Keratinocyte (primary cell): ENCODE data around the gene P2RX2. TPM values are rescaled to one million over a fixed set of nuclear protein-coding genes. Genes with fewer than 3 reads are reported as not detected.

ENCODE experiments used
- DNase-seq: peaks from one replicate; pipeline ENCODE4 v3.0.0-alpha.2; 2011; ENCODE audit warnings: low read depth, missing footprints, low spot score
- FAIRE-seq: peaks from 2 replicates; lab custom pipeline; 2011; peaks lifted over from hg19 to GRCh38; lab: Jason Lieb, UNC
- H2AFZ ChIP-seq: 2 replicates; pipeline ENCODE4 v1.6.0; 2012; ENCODE audit warnings: low read length, control low read depth, inconsistent platforms; ENCODE audit not compliant: control insufficient read depth
- H3K27ac ChIP-seq: 2 replicates; pipeline ENCODE4 v1.5.1; 2011; ENCODE audit warnings: low read length; ENCODE audit not compliant: control insufficient read depth, insufficient read depth
- H3K27me3 ChIP-seq: 3 replicates; pipeline ENCODE4 v1.6.0; 2011; ENCODE audit warnings: low read length; ENCODE audit not compliant: control insufficient read depth, insufficient read depth; ENCODE audit errors: extremely low read depth
- H3K36me3 ChIP-seq, 2 experiments: 2 replicates in 1 of 2; 3 replicates in 1 of 2; pipeline ENCODE4 v1.5.1; 2011; ENCODE audit warnings: low read length in 2 of 2, mild to moderate bottlenecking in 1 of 2; ENCODE audit not compliant: control insufficient read depth in 2 of 2, insufficient read depth in 2 of 2; ENCODE audit errors: extremely low read depth in 1 of 2
- H3K4me1 ChIP-seq: 3 replicates; pipeline ENCODE4 v1.5.1; 2011; ENCODE audit warnings: low read length; ENCODE audit not compliant: control insufficient read depth, insufficient read depth; ENCODE audit errors: extremely low read depth
- H3K4me2 ChIP-seq: 3 replicates; pipeline ENCODE4 v1.6.0; 2011; ENCODE audit warnings: low read depth, low read length; ENCODE audit not compliant: control insufficient read depth, insufficient read depth; ENCODE audit errors: extremely low read depth
- H3K4me3 ChIP-seq, 3 experiments: fragments of 200-600 bp in 1 of 3; sonication (generic) in 1 of 3; 2 replicates in 2 of 3; 3 replicates in 1 of 3; pipeline ENCODE4 v1.5.1; 2011 to 2016; ENCODE audit warnings: low read length in 3 of 3, mild to moderate bottlenecking in 3 of 3, control low read depth in 2 of 3, inconsistent platforms in 1 of 3, low read depth in 1 of 3, mixed read lengths in 1 of 3, mixed run types in 1 of 3, moderate library complexity in 1 of 3; ENCODE audit not compliant: control insufficient read depth in 2 of 3, insufficient read depth in 2 of 3; ENCODE audit errors: extremely low read depth in 1 of 3
- H3K79me2 ChIP-seq: 2 replicates; pipeline ENCODE4 v1.6.0; 2012; ENCODE audit warnings: low read length; ENCODE audit not compliant: control insufficient read depth, insufficient read depth
- H3K9ac ChIP-seq: 3 replicates; pipeline ENCODE4 v1.6.0; 2011; ENCODE audit warnings: low read length; ENCODE audit not compliant: control insufficient read depth, insufficient read depth; ENCODE audit errors: extremely low read depth
- H3K9me1 ChIP-seq: 3 replicates; pipeline ENCODE4 v1.6.0; 2011; ENCODE audit warnings: low read length; ENCODE audit not compliant: control insufficient read depth, insufficient read depth; ENCODE audit errors: extremely low read depth
- H3K9me3 ChIP-seq: 2 replicates; pipeline ENCODE4 v1.5.1; 2012; ENCODE audit warnings: low read depth, low read length; ENCODE audit not compliant: control insufficient read depth
- H4K20me1 ChIP-seq: 3 replicates; pipeline ENCODE4 v1.6.0; 2011; ENCODE audit warnings: low read length; ENCODE audit not compliant: control insufficient read depth, insufficient read depth; ENCODE audit errors: extremely low read depth
- EZH2 ChIP-seq: IDR thresholded peaks from one replicate; pipeline ENCODE4 v1.6.1; 2012; ENCODE audit warnings: inconsistent platforms, mild to moderate bottlenecking, low read length, moderate library complexity
- dilution Hi-C: fragments of 300-500 bp; cut with MboI; formaldehyde crosslinking; loops from one replicate; pipeline ENCODE4 v1.7.0; 2020; ENCODE audit warnings: low sequenced_read_pairs; ENCODE audit not compliant: extremely low pct_ligation_motif_present
- polyA plus RNA-seq, 5 experiments: library from polyadenylated mRNA; depleted of rRNA in 3 of 5; stranded (reverse) in 3 of 5; stranded (forward) in 1 of 5; unstranded in 1 of 5; fragments of >200 nt; gene quantifications; 1 replicate in 1 of 5; 2 replicates in 3 of 5; 3 replicates in 1 of 5; pipeline versions ENCODE4 v1.2.1 to v1.2.3, GENCODE V29; 2011 to 2012; ENCODE audit warnings: missing spikeins in 2 of 5, low read depth in 1 of 5, low replicate concordance in 1 of 5
- TF ChIP-seq, protein P1 (sequence below), 3 experiments: IDR thresholded peaks in 1 of 3; conservative IDR thresholded peaks in 1 of 3; optimal IDR thresholded peaks in 1 of 3; 2 replicates in 2 of 3; 3 replicates in 1 of 3; pipeline versions ENCODE3 to v1.5.1; 2011; ENCODE audit warnings: low read length in 3 of 3, mild to moderate bottlenecking in 3 of 3, moderate library complexity in 2 of 3, control low read depth in 1 of 3, inconsistent platforms in 1 of 3; ENCODE audit not compliant: insufficient read depth in 2 of 3; ENCODE audit errors: extremely low read depth in 1 of 3

Gene P2RX2
- polyA plus RNA-seq, 1 donor (not counting 4 experiments of a cell fraction or from before 2014, with no cell fraction given): not detected

DNA sequence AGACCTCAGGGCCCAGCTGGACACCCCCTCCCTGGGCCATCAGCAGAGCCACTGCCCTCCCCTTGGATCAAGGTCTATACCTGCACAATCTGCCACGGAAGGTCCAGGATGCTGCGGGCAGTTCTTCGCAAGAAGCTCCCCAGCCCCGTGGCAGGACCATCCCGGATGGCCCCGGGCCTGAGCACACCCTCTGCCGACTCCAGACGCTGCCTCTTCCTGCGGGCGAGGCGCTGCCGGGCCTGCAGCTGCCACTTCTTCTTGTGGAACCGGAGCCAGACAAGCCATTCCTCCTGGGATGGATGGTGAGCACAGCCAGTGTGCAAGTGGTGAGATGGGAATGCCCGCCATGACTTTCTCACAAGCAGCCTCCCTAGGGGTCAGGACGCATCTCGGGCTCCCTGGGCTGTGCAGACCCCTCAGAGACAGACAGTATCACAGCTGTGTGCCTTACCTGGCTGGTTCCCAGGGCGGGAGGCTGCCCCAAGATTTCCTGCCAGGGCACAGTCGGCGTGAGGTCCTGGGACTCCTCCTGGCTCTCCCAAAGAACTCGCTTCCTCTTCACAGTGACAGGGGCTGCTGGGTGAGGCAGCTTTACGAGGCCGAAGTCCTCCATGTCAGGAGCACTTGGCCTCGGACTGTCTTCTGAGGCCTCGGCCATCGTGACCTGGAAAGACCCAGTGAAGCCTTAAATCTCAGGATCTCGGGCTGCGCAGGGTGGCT lies 30.8 kb downstream of the P2RX2 start:
- no peaks in the 10 kb centered on the region for H4K20me1 ChIP-seq
- H3K9me1 ChIP-seq: no peaks in the 10 kb centered on the region
- no peak for TF ChIP-seq EZH2
- TF ChIP-seq, protein P1, sequence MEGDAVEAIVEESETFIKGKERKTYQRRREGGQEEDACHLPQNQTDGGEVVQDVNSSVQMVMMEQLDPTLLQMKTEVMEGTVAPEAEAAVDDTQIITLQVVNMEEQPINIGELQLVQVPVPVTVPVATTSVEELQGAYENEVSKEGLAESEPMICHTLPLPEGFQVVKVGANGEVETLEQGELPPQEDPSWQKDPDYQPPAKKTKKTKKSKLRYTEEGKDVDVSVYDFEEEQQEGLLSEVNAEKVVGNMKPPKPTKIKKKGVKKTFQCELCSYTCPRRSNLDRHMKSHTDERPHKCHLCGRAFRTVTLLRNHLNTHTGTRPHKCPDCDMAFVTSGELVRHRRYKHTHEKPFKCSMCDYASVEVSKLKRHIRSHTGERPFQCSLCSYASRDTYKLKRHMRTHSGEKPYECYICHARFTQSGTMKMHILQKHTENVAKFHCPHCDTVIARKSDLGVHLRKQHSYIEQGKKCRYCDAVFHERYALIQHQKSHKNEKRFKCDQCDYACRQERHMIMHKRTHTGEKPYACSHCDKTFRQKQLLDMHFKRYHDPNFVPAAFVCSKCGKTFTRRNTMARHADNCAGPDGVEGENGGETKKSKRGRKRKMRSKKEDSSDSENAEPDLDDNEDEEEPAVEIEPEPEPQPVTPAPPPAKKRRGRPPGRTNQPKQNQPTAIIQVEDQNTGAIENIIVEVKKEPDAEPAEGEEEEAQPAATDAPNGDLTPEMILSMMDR (optimal IDR thresholded peaks at IDR 0.05 in 1 of 3, IDR thresholded peaks at IDR 0.05 in 1 of 3, conservative IDR thresholded peaks at IDR 0.05 in 1 of 3; ENCODE audit: extremely low read depth in 1 of 3, insufficient read depth in 2 of 3, low read length in 3 of 3): no peak
- peaks cover 12 to 17% of the 10 kb centered on the region in 2 experiments for H3K36me3 ChIP-seq
- no peaks in the 10 kb centered on the region for H3K4me1 ChIP-seq
- no peaks in the 10 kb centered on the region for H3K27me3 ChIP-seq
- H2AFZ ChIP-seq: no peak overlapping the region
- H3K9me3 ChIP-seq: no peaks in the 10 kb centered on the region
- dilution Hi-C loops: no loop called here
- FAIRE-seq (no peak), DNase-seq (no peak)
- no peak overlapping the region for H3K4me2 ChIP-seq
- no peaks in the 10 kb centered on the region for H3K79me2 ChIP-seq
- no peak overlapping the region for H3K27ac ChIP-seq
- H3K9ac ChIP-seq: no peak overlapping the region
- H3K4me3 ChIP-seq: no peak overlapping the region

DNA sequence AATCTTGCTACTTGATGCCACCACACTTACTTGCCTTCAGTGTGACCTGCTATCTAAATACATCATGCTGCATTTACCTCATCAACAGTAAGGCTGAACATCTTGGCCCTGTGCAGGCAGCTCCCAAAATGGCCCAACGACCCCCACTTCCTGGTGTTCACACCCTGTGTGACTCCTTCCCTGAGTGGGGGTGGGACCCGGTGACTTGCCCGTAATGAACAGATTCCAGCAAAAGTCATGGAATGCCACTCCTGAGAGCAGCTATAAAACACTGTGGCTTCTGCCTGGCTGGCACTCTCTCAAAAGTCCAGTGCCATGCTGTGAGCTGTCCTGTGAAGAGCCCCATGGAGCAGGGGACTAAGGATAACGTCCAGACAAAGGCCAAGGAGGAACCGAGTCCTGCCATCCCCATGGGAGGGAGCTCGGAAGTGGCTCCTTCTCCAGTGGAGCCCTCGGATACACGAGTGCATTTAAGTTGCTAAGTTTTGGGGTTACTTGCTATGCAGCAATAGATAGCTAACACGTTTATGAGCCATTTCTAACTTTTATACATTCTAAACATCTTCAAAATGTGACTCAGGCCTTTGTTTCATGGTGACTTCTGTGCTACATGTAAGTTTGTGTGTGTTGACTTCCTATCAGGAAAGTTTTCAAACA lies 33.0 kb downstream of the P2RX2 start:
- no peak overlapping the region for H3K4me3 ChIP-seq
- dilution Hi-C loops: no loop called here
- DNase-seq: no peak
- H3K27ac ChIP-seq: no peak overlapping the region
- no peak overlapping the region for H2AFZ ChIP-seq
- no peaks in the 10 kb centered on the region for H3K9me1 ChIP-seq
- no peaks in the 10 kb centered on the region for H3K27me3 ChIP-seq
- no peaks in the 10 kb centered on the region for H3K9me3 ChIP-seq
- TF ChIP-seq, protein P1 (optimal IDR thresholded peaks at IDR 0.05 in 1 of 3, IDR thresholded peaks at IDR 0.05 in 1 of 3, conservative IDR thresholded peaks at IDR 0.05 in 1 of 3; ENCODE audit: extremely low read depth in 1 of 3, insufficient read depth in 2 of 3, low read length in 3 of 3): no peak
- no peak for TF ChIP-seq EZH2
- no peaks in the 10 kb centered on the region for H3K4me1 ChIP-seq
- H3K79me2 ChIP-seq: no peaks in the 10 kb centered on the region
- H3K9ac ChIP-seq: no peak overlapping the region
- peaks cover 14 to 18% of the 10 kb centered on the region in 2 experiments for H3K36me3 ChIP-seq
- H4K20me1 ChIP-seq: no peaks in the 10 kb centered on the region
- no peak for FAIRE-seq
- no peak overlapping the region for H3K4me2 ChIP-seq
